Muscle of leg (tissue), 11 donors: Measurements from ENCODE around the gene ESRRG. TPM values are rescaled to one million over a fixed set of nuclear protein-coding genes. Genes with fewer than 3 reads are reported as not detected.

ENCODE experiments used
- DNase-seq: peaks from one replicate; pipeline ENCODE4 v3.0.0; 2013
- H3K27ac ChIP-seq: one replicate; pipeline ENCODE4 v1.5.1; 2013; ENCODE audit warnings: mild to moderate bottlenecking, low read length, control low read depth
- H3K27me3 ChIP-seq: one replicate; pipeline ENCODE4 v1.6.1; 2013; ENCODE audit warnings: low read length; ENCODE audit not compliant: control insufficient read depth, insufficient read depth
- H3K36me3 ChIP-seq: one replicate; pipeline ENCODE4 v1.6.1; 2013; ENCODE audit warnings: low read length; ENCODE audit not compliant: control insufficient read depth, insufficient read depth
- H3K4me1 ChIP-seq: one replicate; pipeline ENCODE4 v1.6.1; 2013; ENCODE audit warnings: low read length; ENCODE audit not compliant: control insufficient read depth, insufficient read depth
- H3K4me3 ChIP-seq: one replicate; pipeline ENCODE4 v1.5.1; 2013; ENCODE audit warnings: low read length, control low read depth
- H3K9me3 ChIP-seq: replicated peaks from 2 replicates; pipeline ENCODE4 v1.6.1; 2013; ENCODE audit warnings: low read depth, low read length; ENCODE audit not compliant: control insufficient read depth
- WGBS: methylation state at CpG from one replicate; pipeline ENCODE4 v1.1.5; 2013; ENCODE audit warnings: missing lambda C conversion rate; ENCODE audit not compliant: insufficient coverage; 5-methylcytosine and 5-hydroxymethylcytosine counted together
- polyA plus RNA-seq, 8 donors: library from polyadenylated mRNA; unstranded; fragments of 120-200 nt; gene quantifications; one replicate each; pipeline versions ENCODE4 v1.2.1 to v1.2.3, GENCODE V29; 2013; ENCODE audit warnings: inconsistent platforms in 1 of 8, low replicate concordance in 1 of 8; ENCODE audit not compliant: insufficient read length in 8 of 8, insufficient read depth in 1 of 8
- total RNA-seq: library from RNA; stranded (reverse); fragments of 120-200 nt; gene quantifications from one replicate; pipeline ENCODE4 v1.2.4, GENCODE V29; 2013

The ESRRG gene
- total and polyA plus RNA-seq, 9 donors = 13.6 to 27.8 (median 20.3) TPM

DNA sequence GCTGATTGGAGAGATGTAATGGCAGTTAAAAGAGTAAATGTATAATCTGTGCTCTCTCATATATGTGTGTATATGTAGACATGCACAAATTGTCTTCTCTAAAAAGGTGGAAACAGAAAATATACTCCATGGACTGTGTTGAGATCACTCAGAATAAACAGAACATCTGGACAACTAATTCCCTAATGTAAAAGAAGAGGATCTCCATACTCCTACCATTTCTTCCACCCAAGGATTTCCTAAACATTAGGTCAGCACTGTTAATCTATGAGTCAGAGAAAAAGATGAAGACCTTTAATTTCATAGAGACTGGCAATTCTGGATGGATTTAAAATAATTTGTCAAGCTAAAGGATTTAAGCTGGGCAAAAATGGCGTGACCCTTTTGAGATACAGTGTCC lies 80.1 kb downstream of the ESRRG start:
- Histone ChIP-seq H3K27ac (no peak overlapping the region), H3K4me1 (no peaks in the 10 kb centered on the region)
- WGBS = 80% methylated on average over 1 of the region's 1 CpG

DNA sequence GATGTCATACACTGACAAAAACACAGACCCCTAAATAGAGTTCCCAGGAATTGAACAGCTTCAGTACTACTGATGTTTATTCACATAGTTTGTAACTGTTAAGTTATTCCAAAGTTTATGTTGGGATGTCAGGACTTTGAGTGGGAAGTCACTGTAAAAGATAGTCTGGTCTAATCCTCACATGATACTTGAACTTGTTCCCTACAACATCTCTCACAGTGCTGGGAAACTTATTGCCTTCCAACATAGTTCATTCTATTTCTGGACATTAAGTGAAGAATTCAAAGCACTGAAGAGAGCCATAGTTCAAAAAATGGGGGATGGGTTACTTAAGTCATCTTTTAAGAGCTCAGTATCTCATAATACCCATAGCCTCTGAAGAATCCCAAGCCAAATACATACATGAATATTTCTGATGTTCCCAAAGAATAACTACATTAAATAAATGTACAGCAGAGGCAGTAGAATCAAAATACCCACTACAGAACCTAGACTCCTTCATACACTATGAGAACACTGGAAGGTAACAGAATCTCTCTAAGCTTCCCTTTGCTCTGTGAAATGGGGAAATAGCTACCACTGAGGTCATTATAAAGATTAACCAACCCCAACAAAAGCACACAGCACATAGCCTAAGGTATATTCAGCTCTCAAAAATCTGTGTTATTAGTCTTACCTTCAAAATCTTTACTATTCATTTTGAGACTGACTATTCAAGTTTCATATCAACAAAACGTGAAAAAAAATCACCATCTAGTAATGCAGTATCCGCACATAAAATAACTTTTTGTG lies 81.4 kb downstream of the ESRRG start:
- no CpG with 5 or more reads among the region's 2 CpGs for WGBS
- DNase-seq = no peak
- H3K9me3 ChIP-seq = no peaks in the 10 kb centered on the region
- H3K4me3 ChIP-seq = no peak overlapping the region
- H3K4me1 ChIP-seq = no peaks in the 10 kb centered on the region
- no peak overlapping the region for H3K27ac ChIP-seq
- H3K27me3 ChIP-seq = no peaks in the 10 kb centered on the region
- no peaks in the 10 kb centered on the region for H3K36me3 ChIP-seq

More for the DNA sequence above, 80.1 kb downstream of the ESRRG start:
- DNase-seq = no peak
- H3K4me3 ChIP-seq = no peak overlapping the region
- H3K36me3 ChIP-seq = no peaks in the 10 kb centered on the region
- H3K9me3 ChIP-seq = no peaks in the 10 kb centered on the region
- no peaks in the 10 kb centered on the region for H3K27me3 ChIP-seq

DNA sequence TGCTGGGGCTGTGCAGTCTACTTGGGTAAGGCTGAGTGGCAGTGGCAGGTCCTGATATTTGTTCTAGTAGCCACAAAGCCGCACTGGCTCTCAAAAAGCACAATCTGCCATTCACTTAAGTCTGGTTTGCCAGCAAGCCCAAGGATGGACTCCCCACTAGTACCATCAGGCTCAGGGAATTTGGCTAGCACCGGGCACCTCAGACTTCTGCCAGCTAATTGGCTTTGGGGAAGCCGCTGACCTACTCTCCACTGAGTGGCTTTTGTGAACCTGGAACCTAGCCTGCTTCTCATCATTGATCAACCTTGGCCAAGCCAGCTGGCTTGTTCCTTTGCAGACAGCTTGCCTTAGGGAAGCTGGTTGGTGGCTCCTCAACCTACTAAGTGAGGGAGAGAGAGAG lies 83.1 kb downstream of the ESRRG start:
- DNase-seq = no peak
- no peak overlapping the region for H3K4me3 ChIP-seq
- H3K9me3 ChIP-seq = no peaks in the 10 kb centered on the region
- H3K27me3 ChIP-seq = no peaks in the 10 kb centered on the region
- no peak overlapping the region for H3K27ac ChIP-seq
- H3K36me3 ChIP-seq = no peaks in the 10 kb centered on the region
- WGBS = 90% methylated on average over 2 of the region's 3 CpGs
- no peaks in the 10 kb centered on the region for H3K4me1 ChIP-seq

DNA sequence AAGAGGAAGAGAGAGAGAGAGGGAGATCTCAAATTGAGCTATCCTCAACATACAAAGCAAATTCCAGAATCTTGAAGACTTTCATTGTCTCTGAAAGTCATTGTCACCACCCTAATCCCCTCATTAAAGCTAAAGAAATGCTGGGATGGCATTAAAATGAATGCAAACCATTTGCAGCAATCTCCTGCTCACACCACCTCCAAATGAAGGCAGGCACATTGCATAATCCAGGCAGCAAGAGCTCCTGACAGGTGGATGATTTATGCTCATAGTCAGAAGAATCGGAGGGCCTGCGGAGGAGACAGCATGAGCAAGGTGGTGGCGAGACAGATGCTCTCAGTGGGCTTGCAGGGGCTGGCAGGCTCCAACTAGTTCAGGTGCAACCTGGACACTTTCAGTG lies 90.2 kb downstream of the ESRRG start:
- H3K4me3 ChIP-seq = no peak overlapping the region
- no peaks in the 10 kb centered on the region for H3K27me3 ChIP-seq
- WGBS = 70% methylated on average over 3 of the region's 3 CpGs
- no peaks in the 10 kb centered on the region for H3K36me3 ChIP-seq
- H3K9me3 ChIP-seq = no peaks in the 10 kb centered on the region
- no peak overlapping the region for H3K27ac ChIP-seq
- DNase-seq = no peak
- H3K4me1 ChIP-seq = no peaks in the 10 kb centered on the region

DNA sequence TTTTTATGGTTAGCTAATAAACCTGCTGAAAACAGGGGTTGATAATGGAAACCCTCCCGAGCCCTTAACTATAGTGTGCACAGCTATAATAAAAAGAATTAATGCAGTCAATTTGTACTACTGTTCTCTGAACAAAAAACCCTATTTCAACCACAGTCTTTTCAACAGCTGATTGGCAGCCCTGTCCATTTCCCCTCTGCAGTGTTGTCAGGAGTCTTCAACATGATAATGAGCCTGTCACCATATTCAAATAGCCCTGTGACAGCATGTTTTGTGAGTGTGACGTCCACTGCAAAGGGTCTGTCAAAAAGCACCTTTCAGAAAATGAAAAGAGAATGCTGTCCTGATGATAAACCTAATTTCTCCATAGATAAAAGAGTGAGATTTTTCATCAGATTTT lies 92.7 kb downstream of the ESRRG start:
- no peak for DNase-seq
- no CpG with 5 or more reads among the region's 2 CpGs for WGBS
- no peaks in the 10 kb centered on the region for H3K36me3 ChIP-seq
- H3K27me3 ChIP-seq = no peaks in the 10 kb centered on the region
- no peaks in the 10 kb centered on the region for H3K9me3 ChIP-seq
- H3K4me1 ChIP-seq = no peaks in the 10 kb centered on the region
- no peak overlapping the region for H3K27ac ChIP-seq
- no peak overlapping the region for H3K4me3 ChIP-seq

DNA sequence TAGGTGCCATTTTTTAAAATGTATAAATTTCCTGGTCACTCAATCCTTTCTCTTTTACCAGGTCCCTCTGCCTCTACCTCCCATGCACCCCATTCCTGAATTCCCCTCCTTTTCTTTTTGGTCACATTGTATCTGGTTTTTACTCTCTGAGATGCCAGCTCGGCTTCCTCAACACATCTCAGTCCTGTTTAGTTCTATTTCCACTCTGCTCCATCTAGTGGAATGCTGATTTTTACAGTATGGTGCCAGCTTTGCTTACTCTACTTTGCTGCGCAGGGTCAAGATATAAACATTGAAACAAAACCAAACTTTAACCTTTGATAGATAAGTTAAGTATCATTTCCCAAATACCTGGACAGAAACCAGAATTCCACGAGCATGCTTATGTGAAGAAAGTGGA lies 96.0 kb downstream of the ESRRG start:
- 100% methylated on average over 1 of the region's 3 CpGs for WGBS
- Histone ChIP-seq H3K4me3 (no peak overlapping the region), H3K27ac (no peak overlapping the region), H3K9me3 (no peaks in the 10 kb centered on the region), H3K36me3 (no peaks in the 10 kb centered on the region), H3K4me1 (no peaks in the 10 kb centered on the region), H3K27me3 (no peaks in the 10 kb centered on the region)
- no peak for DNase-seq

DNA sequence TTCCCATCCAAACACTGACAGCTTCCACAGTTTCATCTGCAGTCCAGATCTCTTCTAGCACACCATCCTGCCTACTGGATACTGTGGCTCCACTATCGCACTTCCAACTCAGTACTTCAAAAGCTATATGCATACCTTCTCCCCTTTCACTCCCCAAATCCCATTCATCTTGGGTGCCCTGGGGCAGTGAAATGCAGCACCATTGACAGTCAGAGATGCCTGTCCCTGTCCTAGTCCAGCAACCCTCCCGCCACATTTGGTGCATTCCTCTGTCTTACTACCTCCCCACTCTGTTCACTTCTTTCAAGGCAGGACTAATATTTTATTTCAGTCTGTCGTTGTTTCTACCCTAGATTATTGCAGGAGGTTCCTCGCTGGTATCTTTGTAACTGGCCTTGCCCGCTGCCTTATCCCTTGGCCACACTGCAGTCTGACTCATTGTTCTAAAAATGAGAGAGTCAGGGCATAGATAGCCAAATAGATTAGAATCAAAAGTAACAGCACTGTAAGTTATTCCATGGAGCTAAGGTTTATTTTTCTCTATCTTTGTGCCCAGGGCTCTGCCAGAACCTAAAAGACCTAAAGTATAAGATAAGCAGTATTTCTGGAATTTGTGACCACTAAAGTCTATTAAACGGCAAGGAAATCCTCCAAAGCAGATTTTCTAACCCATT lies 96.7 kb downstream of the ESRRG start:
- WGBS = 87% methylated on average over 3 of the region's 6 CpGs
- no peak for DNase-seq
- no peaks in the 10 kb centered on the region for H3K27me3 ChIP-seq
- no peaks in the 10 kb centered on the region for H3K4me1 ChIP-seq
- H3K4me3 ChIP-seq = no peak overlapping the region
- H3K9me3 ChIP-seq = no peaks in the 10 kb centered on the region
- no peak overlapping the region for H3K27ac ChIP-seq
- no peaks in the 10 kb centered on the region for H3K36me3 ChIP-seq

DNA sequence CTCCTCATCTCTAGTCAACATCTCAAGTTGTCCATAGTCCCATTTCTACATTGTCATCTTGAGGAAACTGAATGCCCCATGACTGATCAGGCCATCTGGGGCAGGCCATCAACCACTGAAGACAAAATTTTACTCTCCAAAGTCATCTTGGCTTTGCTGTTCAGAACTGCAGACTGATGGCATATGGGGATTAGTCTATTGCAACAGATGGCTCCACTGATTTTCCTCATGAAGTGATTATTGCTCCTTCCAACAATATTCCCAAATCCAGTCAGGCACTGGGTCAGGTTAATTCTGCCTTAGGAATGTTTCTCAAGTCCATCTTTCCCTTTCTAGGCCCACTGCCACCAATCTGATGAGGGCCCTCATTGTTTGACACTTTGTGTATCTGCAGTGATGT lies 101.7 kb downstream of the ESRRG start:
- DNase-seq = no peak
- Histone ChIP-seq H3K27me3 (no peaks in the 10 kb centered on the region), H3K4me3 (no peak overlapping the region), H3K9me3 (no peaks in the 10 kb centered on the region), H3K27ac (no peak overlapping the region), H3K36me3 (no peaks in the 10 kb centered on the region), H3K4me1 (no peaks in the 10 kb centered on the region)

DNA sequence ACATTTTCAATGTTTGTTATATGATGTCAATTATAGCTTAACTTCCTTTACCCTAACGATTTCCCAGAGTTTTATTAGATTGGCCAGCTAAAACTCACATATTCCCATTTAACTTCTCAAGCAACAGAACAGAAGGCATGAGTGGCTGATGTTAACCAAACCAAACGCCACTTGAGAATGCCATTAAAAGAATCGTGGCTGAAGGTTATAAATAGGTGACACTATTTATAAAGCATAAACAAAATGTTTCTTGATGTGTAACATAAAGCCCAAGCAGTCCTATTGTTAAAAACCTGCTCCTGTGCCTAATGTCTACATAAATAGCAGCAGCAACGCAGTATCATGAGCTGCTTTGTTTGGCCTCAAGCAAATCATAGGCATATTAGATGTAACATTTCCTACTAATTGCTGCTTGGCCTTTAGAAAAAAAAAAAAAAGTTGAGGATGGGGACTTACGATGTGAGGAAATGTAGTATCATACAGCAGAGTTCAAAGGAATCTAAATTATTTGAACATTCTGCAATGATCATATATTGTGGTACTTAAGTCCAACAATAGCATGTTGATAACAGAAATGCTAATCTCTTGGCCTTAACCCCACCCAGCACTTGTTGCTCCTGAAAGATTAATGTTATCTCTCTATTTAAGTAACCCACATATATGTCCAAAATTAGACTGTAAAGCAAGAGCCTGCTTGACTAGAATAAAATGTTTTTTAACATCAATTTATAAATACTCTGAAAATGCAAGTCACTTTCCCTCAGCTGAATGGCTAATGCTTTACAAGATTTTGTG lies 106.0 kb downstream of the ESRRG start:
- no CpG with 5 or more reads among the region's 5 CpGs for WGBS
- H3K9me3 ChIP-seq = no peaks in the 10 kb centered on the region
- DNase-seq = no peak
- H3K4me1 ChIP-seq = no peaks in the 10 kb centered on the region
- no peaks in the 10 kb centered on the region for H3K36me3 ChIP-seq
- no peak overlapping the region for H3K27ac ChIP-seq
- no peaks in the 10 kb centered on the region for H3K27me3 ChIP-seq
- no peak overlapping the region for H3K4me3 ChIP-seq

- no peaks in the 10 kb centered on the region for H3K9me3 ChIP-seq
- H3K27me3 ChIP-seq = no peaks in the 10 kb centered on the region
- no peaks in the 10 kb centered on the region for H3K36me3 ChIP-seq
- H3K27ac ChIP-seq = no peak overlapping the region
- no CpG with 5 or more reads among the region's 4 CpGs for WGBS
- H3K4me1 ChIP-seq = no peaks in the 10 kb centered on the region
- H3K4me3 ChIP-seq = no peak overlapping the region
- no peak for DNase-seq
Measured at GRCh38 chr1:216616425-216616824, 106.8 kb downstream of the ESRRG start.
